ENCODE measurements around the gene PRICKLE4. TPM values are rescaled to one million over a fixed set of nuclear protein-coding genes. Genes with fewer than 3 reads are reported as not detected.

The PRICKLE4 gene
- total and polyA plus RNA-seq, 2 of the 13 experiments (the other 11 are each of a cell fraction or from before 2014, with no cell fraction given) = 0.92 to 1.2 TPM

GRCh38 chr6:41747256-41748101 lies 33.1 kb upstream of the PRICKLE4 start, which contains the start of gene PGC (continued):
- peak; percentile 62; the same call in 1 of the 2 replicates for TF ChIP-seq POLR2AphosphoS5 (IDR thresholded peaks at IDR 0.05; ENCODE audit: low read depth, low read length)
- TF ChIP-seq, protein P1, sequence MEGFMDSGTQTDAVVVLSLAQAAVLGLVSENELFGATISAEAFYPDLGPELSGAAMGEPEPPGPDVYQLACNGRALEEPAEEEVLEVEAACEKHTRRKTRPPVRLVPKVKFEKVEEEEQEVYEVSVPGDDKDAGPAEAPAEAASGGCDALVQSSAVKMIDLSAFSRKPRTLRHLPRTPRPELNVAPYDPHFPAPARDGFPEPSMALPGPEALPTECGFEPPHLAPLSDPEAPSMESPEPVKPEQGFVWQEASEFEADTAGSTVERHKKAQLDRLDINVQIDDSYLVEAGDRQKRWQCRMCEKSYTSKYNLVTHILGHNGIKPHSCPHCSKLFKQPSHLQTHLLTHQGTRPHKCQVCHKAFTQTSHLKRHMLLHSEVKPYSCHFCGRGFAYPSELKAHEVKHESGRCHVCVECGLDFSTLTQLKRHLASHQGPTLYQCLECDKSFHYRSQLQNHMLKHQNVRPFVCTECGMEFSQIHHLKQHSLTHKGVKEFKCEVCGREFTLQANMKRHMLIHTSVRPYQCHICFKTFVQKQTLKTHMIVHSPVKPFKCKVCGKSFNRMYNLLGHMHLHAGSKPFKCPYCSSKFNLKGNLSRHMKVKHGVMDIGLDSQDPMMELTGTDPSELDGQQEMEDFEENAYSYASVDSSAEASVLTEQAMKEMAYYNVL (CRISPR knock-in tag; IDR thresholded peaks at IDR 0.05; ENCODE audit: borderline replicate concordance) = peak; percentile 96
- peak; percentile 57; the same call in 1 of the 2 replicates for TF ChIP-seq ZNF337 (CRISPR knock-in tag; IDR thresholded peaks at IDR 0.05; ENCODE audit: borderline replicate concordance, low read depth)
- TF ChIP-seq ARID2 (CRISPR knock-in tag; IDR thresholded peaks at IDR 0.05; ENCODE audit: borderline replicate concordance) = peak; percentile 77; the same call in 1 of the 2 replicates
- TF ChIP-seq SMARCE1 (IDR thresholded peaks at IDR 0.05; ENCODE audit: borderline replicate concordance) = no peak
- TF ChIP-seq ZFP82 (CRISPR knock-in tag; IDR thresholded peaks at IDR 0.05; ENCODE audit: borderline replicate concordance) = peak; percentile 84; the same call in 1 of the 2 replicates
- no peak for TF ChIP-seq AKAP8 (CRISPR knock-in tag; IDR thresholded peaks at IDR 0.05)
- TF ChIP-seq THAP11 (CRISPR knock-in tag; IDR thresholded peaks at IDR 0.05) = peak; percentile 85
- no peak; the same call in none of the 2 replicates for TF ChIP-seq ZNF335 (CRISPR knock-in tag; IDR thresholded peaks at IDR 0.05)
- no peak for TF ChIP-seq ZFP37 (CRISPR knock-in tag; IDR thresholded peaks at IDR 0.05; ENCODE audit: borderline replicate concordance)
- peak; percentile 88 for TF ChIP-seq SNAPC2 (CRISPR knock-in tag; IDR thresholded peaks at IDR 0.05)
- TF ChIP-seq MIER2 (CRISPR knock-in tag; IDR thresholded peaks at IDR 0.05) = no peak; the same call in 1 of the 2 replicates
- no peak for TF ChIP-seq ZNF382 (CRISPR knock-in tag; IDR thresholded peaks at IDR 0.05; ENCODE audit: borderline replicate concordance)
- TF ChIP-seq SRF (IDR thresholded peaks at IDR 0.05; ENCODE audit: low read depth, low read length) = no peak
- peak; percentile 54 for TF ChIP-seq ZNF768 (CRISPR knock-in tag; IDR thresholded peaks at IDR 0.05)
- TF ChIP-seq GMEB2 (CRISPR knock-in tag; IDR thresholded peaks at IDR 0.05; ENCODE audit: low read depth) = no peak
- no peak for TF ChIP-seq ZMAT3 (CRISPR knock-in tag; conservative IDR thresholded peaks at IDR 0.05)
- peak; percentile 97; the same call in 1 of the 2 replicates for TF ChIP-seq FOXJ3 (CRISPR knock-in tag; IDR thresholded peaks at IDR 0.05; ENCODE audit: borderline replicate concordance)
- TF ChIP-seq PAWR (CRISPR knock-in tag; IDR thresholded peaks at IDR 0.05; ENCODE audit: borderline replicate concordance) = no peak
- peak; percentile 100 for TF ChIP-seq HIC2 (CRISPR knock-in tag; IDR thresholded peaks at IDR 0.05; ENCODE audit: low read depth)
- peak; percentile 91; the same call in 1 of the 2 replicates for TF ChIP-seq HDAC2 (CRISPR knock-in tag; IDR thresholded peaks at IDR 0.05)
- TF ChIP-seq, protein P2, sequence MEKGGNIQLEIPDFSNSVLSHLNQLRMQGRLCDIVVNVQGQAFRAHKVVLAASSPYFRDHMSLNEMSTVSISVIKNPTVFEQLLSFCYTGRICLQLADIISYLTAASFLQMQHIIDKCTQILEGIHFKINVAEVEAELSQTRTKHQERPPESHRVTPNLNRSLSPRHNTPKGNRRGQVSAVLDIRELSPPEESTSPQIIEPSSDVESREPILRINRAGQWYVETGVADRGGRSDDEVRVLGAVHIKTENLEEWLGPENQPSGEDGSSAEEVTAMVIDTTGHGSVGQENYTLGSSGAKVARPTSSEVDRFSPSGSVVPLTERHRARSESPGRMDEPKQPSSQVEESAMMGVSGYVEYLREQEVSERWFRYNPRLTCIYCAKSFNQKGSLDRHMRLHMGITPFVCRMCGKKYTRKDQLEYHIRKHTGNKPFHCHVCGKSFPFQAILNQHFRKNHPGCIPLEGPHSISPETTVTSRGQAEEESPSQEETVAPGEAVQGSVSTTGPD (CRISPR knock-in tag; IDR thresholded peaks at IDR 0.05) = peak; percentile 98
- no peak for TF ChIP-seq RFX1 (IDR thresholded peaks at IDR 0.05)
- peak; percentile 96 for TF ChIP-seq TEAD3 (CRISPR knock-in tag; optimal IDR thresholded peaks at IDR 0.05; ENCODE audit: borderline replicate concordance)

All from HepG2 (cell line).